OCI-LY1 (cell line): ENCODE data around the gene PKMYT1.

Experiments used
- H2AFZ ChIP-seq: fragments of 200-600 bp; sonication (generic), shearing (Covaris generic); 2 replicates; pipeline ENCODE4 v1.6.0; 2014; ENCODE audit warnings: antibody characterized with exemption, mild to moderate bottlenecking, low read length
- H3F3A ChIP-seq: fragments of 200-600 bp; sonication (generic), shearing (Covaris generic); 2 replicates; pipeline ENCODE4 v1.6.0; 2014; ENCODE audit warnings: mild to moderate bottlenecking, antibody characterized with exemption, low read length, moderate library complexity; ENCODE audit not compliant: insufficient read depth
- H3K27ac ChIP-seq: fragments of 200-600 bp; sonication (generic); 2 replicates; pipeline ENCODE4 v1.5.1; 2014; ENCODE audit warnings: low read length, mixed run types, mild to moderate bottlenecking, low read depth; ENCODE audit not compliant: poor library complexity, severe bottlenecking
- H3K27me3 ChIP-seq: fragments of 200-600 bp; sonication (generic); 2 replicates; pipeline ENCODE4 v1.6.0; 2014; ENCODE audit warnings: antibody characterized with exemption, mild to moderate bottlenecking, low read length, moderate library complexity; ENCODE audit not compliant: insufficient read depth
- H3K36me3 ChIP-seq: fragments of 200-600 bp; sonication (generic); 2 replicates; pipeline ENCODE4 v1.6.1; 2014; ENCODE audit warnings: mild to moderate bottlenecking, antibody characterized with exemption, low read length, moderate library complexity, mixed read lengths; ENCODE audit not compliant: insufficient read depth
- H3K4me1 ChIP-seq: fragments of 200-600 bp; sonication (generic); 2 replicates; pipeline ENCODE4 v1.5.1; 2014; ENCODE audit warnings: mild to moderate bottlenecking, low read length, moderate library complexity; ENCODE audit not compliant: insufficient read depth, severe bottlenecking
- H3K4me2 ChIP-seq: fragments of 200-600 bp; sonication (generic), shearing (Covaris generic); 2 replicates; pipeline ENCODE4 v1.6.1; 2014; ENCODE audit warnings: low read length
- H3K4me3 ChIP-seq: fragments of 200-600 bp; sonication (generic); 2 replicates; pipeline ENCODE4 v1.5.1; 2014; ENCODE audit warnings: low read length, low read depth, mild to moderate bottlenecking, mixed read lengths; ENCODE audit not compliant: poor library complexity, severe bottlenecking
- H3K79me2 ChIP-seq: fragments of 200-600 bp; shearing (Covaris generic); 2 replicates; pipeline ENCODE4 v1.6.1; 2016; ENCODE audit warnings: mixed run types, low read length, mixed read lengths; ENCODE audit not compliant: insufficient read depth
- H3K9ac ChIP-seq: fragments of 200-600 bp; sonication (generic), shearing (Covaris generic); 2 replicates; pipeline ENCODE4 v1.6.1; 2014; ENCODE audit warnings: mild to moderate bottlenecking, low read length, mixed read lengths
- H3K9me2 ChIP-seq: fragments of 200-600 bp; sonication (generic), shearing (Covaris generic); 2 replicates; pipeline ENCODE4 v1.6.1; 2014; ENCODE audit warnings: low read depth, mild to moderate bottlenecking, low read length, mixed read lengths
- H3K9me3 ChIP-seq: fragments of 200-600 bp; shearing (Covaris generic); 2 replicates; pipeline ENCODE4 v1.6.1; 2014; ENCODE audit warnings: low read length, mixed read lengths
- H4K20me1 ChIP-seq: fragments of 200-600 bp; sonication (generic), shearing (Covaris generic); 2 replicates; pipeline ENCODE4 v1.6.0; 2016; ENCODE audit warnings: mild to moderate bottlenecking, low read length; ENCODE audit not compliant: insufficient read depth
- EZH2 ChIP-seq: fragments of 200-600 bp; sonication (generic), shearing (Covaris generic); IDR thresholded peaks from 2 replicates; pipeline ENCODE4 v1.8.0; 2017; ENCODE audit warnings: borderline replicate concordance, mixed run types, mild to moderate bottlenecking, antibody characterized with exemption, low read length, moderate library complexity, mixed read lengths
- TF ChIP-seq, protein P1 (sequence below): fragments of 200-600 bp; sonication (generic), shearing (Covaris generic); IDR thresholded peaks from 2 replicates; pipeline ENCODE4 v1.5.1; 2017; ENCODE audit warnings: mild to moderate bottlenecking, antibody characterized with exemption, low read length, moderate library complexity, mixed read lengths

The PKMYT1 gene

DNA sequence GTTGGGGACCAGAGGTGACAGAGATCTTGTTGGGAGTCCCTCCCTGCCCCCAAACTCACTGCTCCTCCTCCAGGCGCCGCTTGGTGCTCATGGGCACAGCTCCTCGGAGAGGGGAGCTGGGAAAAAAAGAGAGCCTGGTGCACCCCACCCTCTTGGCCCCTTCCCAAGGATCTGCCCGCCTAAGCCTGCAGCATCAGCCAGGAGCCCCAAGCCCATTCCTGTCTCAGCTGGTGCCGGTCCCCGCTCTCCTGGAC lies 43.1 kb upstream of the PKMYT1 start:
- Histone ChIP-seq H2AFZ (no peak overlapping the region), H3K9me3 (no peaks in the 10 kb centered on the region), H3K79me2 (no peaks in the 10 kb centered on the region), H3K36me3 (peaks cover 11% of the 10 kb centered on the region), H4K20me1 (no peaks in the 10 kb centered on the region), H3K27me3 (no peaks in the 10 kb centered on the region), H3K9me2 (no peaks in the 10 kb centered on the region), H3K4me1 (peaks cover 42% of the 10 kb centered on the region), H3K4me3 (peak overlapping the region; percentile 71), H3F3A (no peaks in the 10 kb centered on the region), H3K4me2 (peak overlapping the region; percentile 90), H3K27ac (peak overlapping the region; percentile 81), H3K9ac (peak overlapping the region; percentile 89)
- TF ChIP-seq, protein P1, sequence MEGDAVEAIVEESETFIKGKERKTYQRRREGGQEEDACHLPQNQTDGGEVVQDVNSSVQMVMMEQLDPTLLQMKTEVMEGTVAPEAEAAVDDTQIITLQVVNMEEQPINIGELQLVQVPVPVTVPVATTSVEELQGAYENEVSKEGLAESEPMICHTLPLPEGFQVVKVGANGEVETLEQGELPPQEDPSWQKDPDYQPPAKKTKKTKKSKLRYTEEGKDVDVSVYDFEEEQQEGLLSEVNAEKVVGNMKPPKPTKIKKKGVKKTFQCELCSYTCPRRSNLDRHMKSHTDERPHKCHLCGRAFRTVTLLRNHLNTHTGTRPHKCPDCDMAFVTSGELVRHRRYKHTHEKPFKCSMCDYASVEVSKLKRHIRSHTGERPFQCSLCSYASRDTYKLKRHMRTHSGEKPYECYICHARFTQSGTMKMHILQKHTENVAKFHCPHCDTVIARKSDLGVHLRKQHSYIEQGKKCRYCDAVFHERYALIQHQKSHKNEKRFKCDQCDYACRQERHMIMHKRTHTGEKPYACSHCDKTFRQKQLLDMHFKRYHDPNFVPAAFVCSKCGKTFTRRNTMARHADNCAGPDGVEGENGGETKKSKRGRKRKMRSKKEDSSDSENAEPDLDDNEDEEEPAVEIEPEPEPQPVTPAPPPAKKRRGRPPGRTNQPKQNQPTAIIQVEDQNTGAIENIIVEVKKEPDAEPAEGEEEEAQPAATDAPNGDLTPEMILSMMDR, result no peak
- no peak for TF ChIP-seq EZH2

DNA sequence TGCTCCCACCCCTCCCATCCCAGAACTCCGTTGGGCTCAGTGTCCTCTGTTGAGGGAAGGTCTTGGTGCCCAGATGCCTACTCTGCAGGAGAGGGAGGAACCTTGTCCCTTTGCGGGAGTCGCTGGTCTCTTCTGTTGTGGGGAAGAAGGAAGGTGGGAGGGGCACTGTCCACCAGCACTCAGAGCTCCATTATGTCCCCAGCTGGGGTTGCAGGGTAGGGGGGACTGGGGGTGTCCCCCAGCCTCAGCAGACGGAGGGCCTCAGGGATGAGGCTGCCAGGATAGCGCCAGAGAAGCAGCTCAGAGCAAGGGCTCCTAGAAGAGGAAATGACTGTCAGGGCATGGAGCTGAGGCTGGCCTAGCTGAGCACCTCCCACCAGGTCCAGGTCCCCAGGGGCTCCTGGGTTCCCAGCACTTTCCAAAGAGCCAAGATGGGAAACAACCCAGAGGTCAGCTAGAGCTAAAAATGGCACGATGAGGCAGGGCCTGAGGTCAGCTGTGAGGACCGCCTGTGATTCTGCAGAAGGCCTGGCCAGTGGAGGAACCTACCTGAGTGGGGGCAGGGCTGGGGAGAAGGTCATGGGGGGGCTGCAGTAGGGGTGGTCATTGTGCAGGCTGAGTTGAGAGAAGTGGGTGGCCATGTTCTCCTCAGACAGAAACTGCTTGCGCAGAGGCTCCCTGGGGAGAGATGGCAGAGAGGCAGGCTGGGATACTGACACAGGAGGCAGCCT lies 42.6 kb upstream of the PKMYT1 start:
- TF ChIP-seq EZH2, result no peak
- TF ChIP-seq, protein P1, result no peak
- peaks cover 44% of the 10 kb centered on the region for H3K4me1 ChIP-seq

DNA sequence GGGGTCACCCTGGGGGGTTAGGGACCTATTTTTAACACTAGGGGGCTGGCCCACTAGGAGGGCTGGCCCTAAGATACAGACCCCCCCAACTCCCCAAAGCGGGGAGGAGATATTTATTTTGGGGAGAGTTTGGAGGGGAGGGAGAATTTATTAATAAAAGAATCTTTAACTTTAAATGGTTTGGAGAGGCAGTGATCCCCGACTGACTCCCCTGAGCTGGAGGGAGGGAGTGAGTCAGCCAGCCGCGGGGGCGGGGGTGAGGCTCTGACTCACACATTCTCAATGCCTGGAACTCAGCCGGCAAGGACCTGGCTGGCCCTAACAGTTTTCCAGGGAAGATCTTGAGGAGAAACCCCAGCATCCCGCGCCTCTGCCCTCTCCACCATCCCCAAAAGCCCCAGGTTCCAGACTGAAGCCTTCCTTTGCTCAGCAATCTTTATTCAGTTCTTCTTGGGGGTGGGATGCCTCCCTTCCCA lies 42.0 kb upstream of the PKMYT1 start:
- Histone ChIP-seq H3K9ac (no peak overlapping the region; the same call in 1 of the 2 replicates), H3K36me3 (peaks cover 11% of the 10 kb centered on the region), H2AFZ (no peak overlapping the region), H3K27ac (peak overlapping the region; percentile 55), H3K4me1 (peaks cover 44% of the 10 kb centered on the region), H3K9me3 (no peaks in the 10 kb centered on the region), H3K79me2 (no peaks in the 10 kb centered on the region), H3K4me3 (peak overlapping the region; percentile 67), H3K27me3 (peaks cover under 1% of the 10 kb centered on the region; the same call in 1 of the 2 replicates), H4K20me1 (no peaks in the 10 kb centered on the region), H3K9me2 (no peaks in the 10 kb centered on the region), H3F3A (no peaks in the 10 kb centered on the region), H3K4me2 (peak overlapping the region; percentile 97; the same call in 1 of the 2 replicates)
- TF ChIP-seq EZH2, result no peak
- TF ChIP-seq, protein P1, result no peak

More for the DNA sequence above, 42.6 kb upstream of the PKMYT1 start:
- Histone ChIP-seq H3F3A (no peaks in the 10 kb centered on the region), H3K79me2 (no peaks in the 10 kb centered on the region), H3K36me3 (peaks cover 11% of the 10 kb centered on the region), H3K4me2 (peak overlapping the region; percentile 90), H3K9me3 (no peaks in the 10 kb centered on the region), H3K27ac (peak overlapping the region; percentile 81), H2AFZ (no peak overlapping the region), H4K20me1 (no peaks in the 10 kb centered on the region), H3K27me3 (no peaks in the 10 kb centered on the region), H3K9me2 (no peaks in the 10 kb centered on the region), H3K9ac (peak overlapping the region; percentile 89; the same call in 1 of the 2 replicates), H3K4me3 (peak overlapping the region; percentile 71)
